WTC11 (cell line): ENCODE data around the gene TMEM18.

Experiments used
- CTCF ChIP-seq: fragments of 200-600 bp; IDR thresholded peaks from 2 replicates; pipeline ENCODE4 v1.8.0; 2022; ENCODE audit warnings: antibody characterized with exemption
- E2F4 ChIP-seq: sonication (generic); formaldehyde crosslinking; IDR thresholded peaks from 2 replicates; pipeline ENCODE4 v1.8.1; 2022; ENCODE audit warnings: low read depth, mild to moderate bottlenecking, moderate library complexity, missing genetic modification reagents, borderline replicate concordance
- ELF4 ChIP-seq: sonication (generic); formaldehyde crosslinking; IDR thresholded peaks from 2 replicates; pipeline ENCODE4 v1.8.1; 2022; ENCODE audit warnings: low read depth, mild to moderate bottlenecking, moderate library complexity, missing genetic modification reagents
- MAX ChIP-seq: sonication (generic); formaldehyde crosslinking; IDR thresholded peaks from 2 replicates; pipeline ENCODE4 v1.8.0; 2022; ENCODE audit warnings: mild to moderate bottlenecking, missing genetic modification reagents
- PREB ChIP-seq: sonication (generic); formaldehyde crosslinking; IDR thresholded peaks from 2 replicates; pipeline ENCODE4 v1.8.1; 2022; ENCODE audit warnings: mild to moderate bottlenecking, missing genetic modification reagents, moderate library complexity, borderline replicate concordance
- SP1 ChIP-seq: sonication (generic); formaldehyde crosslinking; conservative IDR thresholded peaks from 2 replicates; pipeline ENCODE4 v1.8.1; 2022; ENCODE audit warnings: missing genetic modification reagents
- TCF7 ChIP-seq: sonication (generic); formaldehyde crosslinking; IDR thresholded peaks from 2 replicates; pipeline ENCODE4 v1.8.0; 2022; ENCODE audit warnings: mild to moderate bottlenecking, low read depth, missing genetic modification reagents, moderate library complexity
- USF1 ChIP-seq: sonication (generic); formaldehyde crosslinking; IDR thresholded peaks from 2 replicates; pipeline ENCODE4 v1.8.0; 2022; ENCODE audit warnings: mild to moderate bottlenecking, missing genetic modification reagents
- ZMAT4 ChIP-seq: fragments of 250-450 bp; sonication (Bioruptor Pico); IDR thresholded peaks from 2 replicates; pipeline ENCODE4 v1.9.0; 2021; ENCODE audit warnings: mild to moderate bottlenecking

- TF ChIP-seq CTCF (no peak), ZMAT4 (CRISPR knock-in tag) (no peak), ELF4 (CRISPR knock-in tag) (no peak), SP1 (CRISPR knock-in tag) (no peak), TCF7 (CRISPR knock-in tag) (no peak), PREB (CRISPR knock-in tag) (no peak), USF1 (CRISPR knock-in tag) (no peak), MAX (no peak), E2F4 (CRISPR knock-in tag) (no peak)
Observed at GRCh38 chr2:665340-666073, 11.7 kb downstream of the TMEM18 start.
